GM18909 (cell line): ENCODE data around the gene CDYL2.

Experiments
- ATAC-seq: cut with Tn5 transposase; IDR thresholded peaks from one replicate; pipeline ENCODE4 v1.9.1; 2021; ENCODE audit warnings: mild to moderate bottlenecking; ENCODE audit not compliant: unreplicated experiment, poor library complexity

The CDYL2 gene

DNA sequence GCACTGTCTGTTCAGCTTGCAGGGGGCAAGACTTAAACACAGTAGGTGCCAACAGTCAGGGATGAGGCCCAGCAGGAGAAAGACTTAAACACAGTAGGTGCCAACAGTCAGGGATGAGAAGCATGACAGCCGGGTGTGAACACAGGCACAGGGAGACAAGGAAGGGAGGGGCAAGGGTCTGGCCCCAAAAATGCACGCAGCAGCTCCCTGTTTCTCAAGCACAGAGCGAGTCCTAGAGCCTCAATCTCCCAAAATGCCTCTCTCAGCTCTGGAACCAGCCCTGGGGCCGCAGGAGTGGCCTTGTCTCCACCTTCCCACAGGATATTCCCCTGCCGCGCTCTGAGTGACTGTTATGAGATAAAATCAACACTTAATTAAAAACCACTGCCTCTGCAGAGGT, 197.2 kb downstream of the CDYL2 start:
- ATAC-seq = no peak

DNA sequence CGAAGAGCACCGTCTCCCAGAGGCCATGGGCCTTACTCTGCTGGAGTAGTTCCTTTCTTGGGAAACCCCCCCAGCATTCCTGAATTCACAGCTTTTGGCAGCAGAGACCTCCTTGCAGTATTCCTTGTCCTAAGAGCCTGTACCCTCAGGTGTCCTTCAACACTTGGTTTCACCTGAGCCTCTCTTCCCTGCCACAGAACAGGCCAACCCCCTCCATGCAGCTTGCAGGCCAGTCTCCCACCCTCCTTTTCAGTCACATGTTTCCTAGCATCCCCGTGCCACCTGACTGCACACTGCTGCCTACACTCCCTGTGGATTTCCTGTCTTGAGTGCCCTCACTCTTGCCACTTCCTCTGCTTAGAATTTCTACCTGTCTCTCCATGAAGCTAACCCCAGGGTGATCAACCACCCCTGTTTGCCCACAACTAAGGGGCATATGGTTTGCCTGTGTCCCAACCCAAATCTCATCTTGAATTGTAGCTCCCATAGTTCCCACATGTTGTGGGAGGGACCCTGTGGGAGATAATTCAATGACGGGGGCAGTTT, 198.1 kb downstream of the CDYL2 start:
- ATAC-seq = no peak

DNA sequence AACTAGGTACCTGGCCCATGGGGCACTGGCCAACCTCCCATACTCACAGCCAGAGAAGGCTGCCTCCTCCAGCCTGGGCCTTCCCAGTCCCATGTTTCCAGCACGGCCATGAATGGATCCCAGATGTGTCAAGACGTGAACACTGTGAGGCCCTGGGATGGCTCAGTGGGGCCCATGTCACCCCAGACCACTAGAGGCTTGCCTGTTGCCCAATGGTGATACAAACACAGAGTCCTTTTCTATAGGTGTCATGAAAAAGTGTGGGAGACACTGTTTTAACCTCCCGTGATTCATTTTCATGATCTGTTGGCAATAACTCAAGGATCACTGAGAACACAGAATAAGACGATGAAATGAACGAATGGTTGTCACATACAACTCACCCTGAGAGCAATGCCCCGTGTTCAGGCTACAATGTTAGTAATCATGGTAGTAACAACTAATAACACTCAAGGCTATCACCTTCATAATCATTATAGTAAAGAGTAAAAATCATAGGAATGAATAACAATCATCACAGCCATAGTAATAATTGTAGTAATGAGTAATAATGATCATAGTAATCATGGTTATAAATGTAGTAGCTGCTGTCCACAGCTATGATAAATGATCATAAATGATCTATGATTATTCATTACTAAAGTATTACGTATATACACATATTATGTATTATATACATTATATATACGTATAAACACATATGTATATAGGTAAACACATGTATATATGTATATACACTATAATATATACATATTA, 199.6 kb downstream of the CDYL2 start:
- ATAC-seq = no peak

DNA sequence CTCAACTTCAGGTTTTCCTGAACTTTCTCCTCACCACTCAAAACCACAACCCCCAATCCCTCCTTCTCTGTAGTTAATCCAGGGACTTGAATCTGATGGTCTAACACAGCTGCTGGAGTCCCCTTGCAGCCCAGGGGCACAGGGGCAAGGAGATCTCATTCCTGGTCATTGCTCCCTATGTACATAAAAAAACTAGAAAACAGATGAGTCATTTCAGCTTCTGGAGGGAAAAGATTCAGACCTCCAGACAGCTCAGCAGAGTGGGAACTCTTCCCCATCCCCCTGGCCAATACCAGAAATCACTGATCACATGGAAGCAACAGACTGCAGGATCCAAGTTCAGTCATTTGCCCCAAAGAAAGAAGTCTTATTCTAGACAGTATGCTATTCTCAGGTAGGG, 201.5 kb downstream of the CDYL2 start:
- no peak for ATAC-seq

DNA sequence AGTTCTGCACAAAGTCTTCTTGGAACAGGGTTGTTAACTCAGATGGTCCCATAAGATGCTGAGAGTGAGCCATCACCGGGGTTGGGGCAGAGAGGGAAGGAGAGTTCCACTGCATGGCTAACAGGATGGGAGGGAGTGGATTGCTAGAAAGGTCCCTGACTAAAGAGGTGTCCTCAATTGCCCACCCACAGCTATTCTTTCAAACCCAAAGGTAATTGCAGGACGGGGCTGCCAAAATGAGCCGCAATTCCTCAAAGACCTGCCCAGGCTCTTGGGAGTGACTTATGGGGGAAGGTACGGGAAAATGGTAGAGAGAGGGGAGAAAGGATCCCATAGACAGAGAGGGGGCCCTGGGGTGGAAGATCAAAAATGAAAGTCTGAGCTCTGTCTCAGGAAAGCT, 203.2 kb downstream of the CDYL2 start:
- no peak for ATAC-seq

DNA sequence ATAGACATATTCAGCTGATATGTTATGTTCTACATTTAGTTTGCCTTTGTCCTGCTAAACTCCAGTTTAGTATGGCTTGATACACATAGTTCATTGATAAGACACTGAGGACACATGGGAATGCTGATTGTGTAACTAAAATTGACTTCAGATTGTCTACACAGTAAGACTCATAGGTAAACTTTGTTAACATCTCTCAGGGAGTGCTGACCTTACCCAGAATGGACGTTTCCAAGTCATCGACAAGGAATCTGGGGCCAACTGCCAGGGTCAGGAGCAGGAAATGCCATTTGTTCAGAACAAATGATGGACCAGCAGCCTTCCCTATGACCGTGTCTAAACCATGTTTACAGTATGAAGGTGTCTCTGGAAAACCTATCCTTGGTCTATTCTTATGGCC, 204.9 kb downstream of the CDYL2 start:
- ATAC-seq = no peak

DNA sequence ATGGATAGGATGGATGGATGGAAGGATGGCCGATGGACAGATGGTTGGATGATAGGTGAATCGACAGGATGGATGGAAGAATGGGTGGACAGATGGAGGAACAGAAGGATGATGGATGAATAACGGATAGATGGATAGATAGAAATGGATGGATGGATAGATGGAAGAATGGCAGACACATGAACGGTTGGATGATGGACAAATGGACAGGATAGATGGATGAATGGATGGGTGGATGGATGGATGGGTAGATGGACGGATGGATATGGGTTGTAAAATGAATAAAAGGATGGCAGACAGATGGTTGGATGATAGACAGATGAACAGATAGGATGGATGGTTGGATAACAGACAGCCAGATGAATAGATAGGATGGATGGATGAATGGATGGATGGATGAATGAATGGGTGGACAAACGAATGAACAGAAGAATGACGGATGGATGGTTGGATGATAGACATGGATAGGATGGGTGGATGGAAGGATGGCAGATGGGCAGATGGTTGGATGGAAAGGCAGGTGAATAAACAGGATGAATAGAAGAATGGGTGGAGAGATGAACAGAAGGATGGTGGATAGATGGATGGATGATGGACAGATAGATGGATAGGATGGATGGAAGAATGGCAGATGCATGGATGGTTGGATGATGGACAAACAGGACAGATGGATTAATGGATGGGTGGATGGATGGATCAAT, 207.7 kb downstream of the CDYL2 start:
- no peak for ATAC-seq

- no peak for ATAC-seq
These were observed 209.6 kb downstream of the CDYL2 start for GRCh38 chr16:80594756-80595155.

DNA sequence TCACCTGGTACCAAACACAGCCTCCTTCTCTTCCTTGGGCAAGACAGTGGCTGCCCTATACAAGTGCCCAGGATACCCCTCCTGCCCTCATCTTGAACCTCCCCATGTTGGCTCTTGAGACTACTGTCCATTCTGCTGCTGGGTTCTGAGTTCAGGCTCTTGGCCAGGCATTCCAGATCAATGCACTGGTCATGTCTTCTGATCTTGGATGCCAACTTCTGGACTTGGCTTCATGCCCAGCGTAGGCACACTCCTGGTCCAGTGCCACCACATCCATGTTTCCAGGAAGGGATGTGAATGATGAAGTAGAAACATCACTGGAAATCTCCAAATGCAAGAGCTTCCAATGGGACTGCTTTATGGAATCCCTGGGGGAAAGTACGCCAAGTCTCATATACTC, 212.1 kb downstream of the CDYL2 start:
- ATAC-seq = no peak

DNA sequence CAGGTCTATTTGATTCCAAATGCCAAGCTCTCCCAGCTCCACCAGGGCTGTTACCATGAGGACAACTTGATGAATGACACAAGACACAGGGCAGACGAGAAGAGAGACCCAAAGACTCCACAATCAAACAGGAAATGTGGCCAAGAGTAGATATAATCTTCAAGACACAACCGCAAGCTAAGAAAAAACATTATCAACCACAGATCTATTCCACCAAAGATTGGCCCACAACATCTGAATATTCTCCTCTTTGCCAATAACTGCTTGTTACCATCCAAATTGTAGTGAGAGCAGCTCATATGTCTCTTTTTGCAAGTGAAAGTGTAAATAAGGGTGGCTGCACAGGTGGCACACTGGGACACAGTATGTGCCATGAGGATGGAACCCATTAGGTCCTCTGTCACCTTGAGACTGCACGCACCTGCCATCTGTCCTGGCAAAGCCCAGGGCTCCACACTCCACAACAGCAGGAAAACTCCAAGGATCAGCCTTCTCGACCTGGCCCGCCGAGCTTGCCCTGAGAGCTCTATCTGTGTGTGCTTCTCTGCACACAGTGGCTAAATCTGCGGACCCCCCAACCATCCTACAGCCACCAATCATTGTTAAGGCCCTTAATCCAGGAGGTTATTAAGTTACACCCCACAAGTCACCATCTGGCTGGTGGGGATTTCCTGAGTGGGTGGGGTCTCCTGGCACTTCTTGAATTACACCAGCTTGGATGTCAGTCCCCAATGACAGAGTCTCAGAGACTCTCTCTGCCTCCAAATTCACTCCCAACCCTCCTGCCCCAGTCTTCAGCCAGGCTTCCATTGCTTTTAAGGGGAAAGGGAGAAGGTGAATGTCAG, 213.1 kb downstream of the CDYL2 start:
- no peak for ATAC-seq

GRCh38 chr16:80587071-80587470, 217.3 kb downstream of the CDYL2 start:
- ATAC-seq = no peak

DNA sequence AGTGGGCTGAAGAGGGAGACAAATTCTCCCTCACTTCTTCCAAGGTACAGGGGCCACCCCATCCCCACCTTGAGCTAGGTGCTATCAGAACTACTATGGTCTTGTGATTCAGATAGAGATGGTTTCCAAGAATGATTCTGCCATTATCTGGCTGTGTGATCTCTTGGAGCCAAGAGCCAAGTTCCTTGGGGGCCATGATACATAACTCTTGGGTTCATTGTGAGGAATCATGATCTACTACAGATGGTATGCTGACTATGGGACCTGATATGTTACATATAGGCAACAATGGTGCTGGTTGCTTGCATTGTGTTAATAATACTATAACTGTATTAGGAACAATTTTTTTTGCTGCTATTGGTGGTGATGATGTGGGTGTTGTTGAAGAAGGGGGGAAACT, 217.9 kb downstream of the CDYL2 start:
- ATAC-seq = no peak

DNA sequence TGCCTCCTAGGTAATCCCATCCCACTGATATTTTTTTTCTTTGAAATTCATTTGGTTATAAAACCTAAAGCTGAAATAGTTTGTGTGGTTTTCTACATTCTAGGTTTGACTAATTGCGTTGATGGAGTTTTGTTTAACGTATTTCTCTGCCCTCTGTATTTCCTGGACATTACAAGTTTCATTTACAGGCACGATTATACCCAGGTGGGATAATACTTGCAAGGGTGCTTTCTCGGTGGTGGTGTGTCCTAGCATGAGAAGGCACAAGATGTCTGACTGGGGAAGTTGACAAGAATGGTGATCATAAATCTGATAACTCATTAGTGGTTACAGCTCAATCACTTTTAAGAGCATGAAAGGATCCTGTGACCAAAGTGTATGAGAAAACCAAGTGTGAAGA, 218.6 kb downstream of the CDYL2 start:
- ATAC-seq = peak; percentile 46

- ATAC-seq = no peak
These were observed 220.9 kb downstream of the CDYL2 start for GRCh38 chr16:80583466-80583865.

DNA sequence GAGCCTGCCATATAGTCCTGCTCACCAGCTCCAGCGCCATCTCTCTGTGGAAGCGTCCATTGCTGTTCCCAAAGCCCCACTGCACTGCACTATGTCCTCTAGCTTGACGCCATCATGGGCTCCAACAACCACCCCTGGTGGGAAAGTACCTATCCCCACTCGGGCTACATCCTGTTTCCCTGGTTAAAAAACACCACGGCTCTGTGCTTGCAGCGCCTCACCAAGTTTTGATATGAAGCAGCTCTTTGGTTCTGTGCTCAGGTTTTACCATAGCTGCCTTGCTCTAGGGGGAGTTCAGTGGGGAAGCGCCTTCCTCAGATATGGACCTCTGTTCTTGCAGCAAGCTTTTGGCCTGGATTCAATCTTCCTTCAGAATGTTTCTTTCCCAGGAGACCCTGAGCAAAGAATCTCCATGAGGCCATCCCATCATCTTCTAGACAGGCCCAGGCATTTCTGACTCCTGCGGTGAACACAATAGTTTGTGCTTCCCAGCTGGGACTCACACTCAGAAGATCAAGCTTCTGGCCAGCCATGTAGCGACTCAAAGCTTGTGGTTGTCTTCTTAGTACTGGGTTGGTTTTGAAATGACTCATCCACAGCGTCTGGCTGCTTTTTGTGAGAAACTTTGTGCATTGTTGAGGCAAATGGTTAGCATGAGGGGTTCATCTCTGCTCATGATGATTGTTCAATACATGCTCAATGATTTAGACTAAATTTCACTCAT, 224.1 kb downstream of the CDYL2 start:
- peak; percentile 91 for ATAC-seq

DNA sequence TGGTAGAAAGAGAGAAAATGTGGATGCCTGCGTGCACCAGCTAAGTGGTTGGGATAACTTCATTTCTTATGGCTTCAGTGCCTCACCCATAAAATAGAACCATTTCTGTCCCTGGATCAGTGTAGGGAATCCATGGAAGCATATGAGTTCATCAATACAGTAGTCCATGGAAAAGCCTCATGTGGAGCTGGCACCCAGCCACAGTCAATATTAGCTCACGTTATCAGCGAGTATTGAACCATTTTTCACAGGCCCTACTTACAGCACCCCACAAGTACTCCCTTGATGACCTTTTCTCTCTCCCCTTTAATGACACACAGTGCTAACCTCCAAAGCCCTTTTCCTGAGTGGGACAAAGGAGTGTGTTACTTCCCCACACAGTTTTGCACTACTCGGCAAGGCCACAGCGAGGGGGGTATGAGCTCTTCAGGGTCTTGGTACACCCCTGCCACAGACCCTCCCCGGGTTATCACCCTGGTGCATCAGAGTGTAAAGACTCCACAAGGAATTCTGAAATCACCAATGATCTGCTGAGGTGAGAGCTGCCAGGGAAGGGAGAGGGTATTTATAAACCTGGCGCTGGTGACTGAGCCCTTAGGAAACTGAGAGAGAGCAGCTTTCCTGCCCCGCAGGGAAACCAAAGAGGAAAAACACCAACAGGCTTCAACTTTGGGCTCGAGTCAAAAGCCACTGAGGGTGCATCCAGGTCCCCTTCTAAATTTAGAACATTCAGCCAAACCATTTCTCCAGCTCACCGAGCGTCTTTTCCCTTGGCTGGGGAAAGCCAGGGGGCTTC, 226.7 kb downstream of the CDYL2 start:
- no peak for ATAC-seq

DNA sequence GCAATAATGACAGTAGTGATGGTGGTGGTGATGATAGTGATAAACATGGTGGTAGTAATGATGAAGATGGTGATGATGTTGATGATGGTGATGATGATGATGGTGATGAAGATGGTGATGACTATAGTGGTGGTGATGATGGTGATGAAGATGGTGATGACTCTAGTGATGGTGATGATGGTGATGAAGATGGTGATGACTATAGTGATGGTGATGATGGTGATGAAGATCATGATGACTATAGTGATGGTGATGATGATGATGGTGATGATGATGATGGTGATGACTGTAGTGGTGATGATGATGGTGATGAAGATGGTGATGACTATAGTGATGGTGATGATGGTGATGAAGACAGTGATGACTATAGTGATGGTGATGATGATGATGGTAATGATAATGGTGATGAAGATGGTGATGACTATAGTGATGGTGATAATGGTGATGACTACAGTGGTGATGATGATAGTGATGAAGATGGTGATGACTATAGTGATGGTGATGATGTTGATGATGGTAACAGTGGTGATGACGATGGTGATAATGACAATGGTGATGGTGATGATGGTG, 228.0 kb downstream of the CDYL2 start:
- no peak for ATAC-seq

GRCh38 chr16:80573700-80574120, 230.7 kb downstream of the CDYL2 start:
- no peak for ATAC-seq

DNA sequence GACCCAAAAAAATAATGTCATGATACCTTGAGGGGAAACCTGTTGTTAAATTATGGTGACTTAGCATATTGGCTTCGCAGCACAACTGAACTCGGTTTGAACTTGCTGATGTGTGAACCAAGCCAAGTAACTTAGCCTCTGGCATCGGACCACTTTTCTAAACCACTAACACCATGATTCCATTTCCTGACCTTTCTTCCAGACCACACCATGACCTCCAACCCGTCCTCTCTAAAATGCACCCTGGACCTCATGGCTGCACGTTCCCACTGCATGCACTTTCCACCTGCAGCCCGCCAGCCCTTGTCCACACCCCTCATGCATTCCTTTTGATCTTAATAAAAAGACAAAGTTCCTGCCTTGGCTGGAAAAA, 234.3 kb downstream of the CDYL2 start:
- ATAC-seq = no peak
